PFSK-1 (cell line): ENCODE results near the gene C16orf78.

Experiments
- POLR2AphosphoS5 ChIP-seq: IDR thresholded peaks from 2 replicates; pipeline ENCODE4 v1.6.1; 2012; ENCODE audit warnings: low read depth, mild to moderate bottlenecking, control low read depth, low read length, moderate library complexity
- SIN3A ChIP-seq: IDR thresholded peaks from 2 replicates; pipeline ENCODE4 v1.6.1; 2012; ENCODE audit warnings: mild to moderate bottlenecking, low read length, moderate library complexity, borderline replicate concordance; ENCODE audit not compliant: insufficient read depth
- TAF1 ChIP-seq: IDR thresholded peaks from 2 replicates; pipeline ENCODE4 v1.6.1; 2012; ENCODE audit warnings: low read length, control low read depth, borderline replicate concordance; ENCODE audit not compliant: insufficient read depth
- TF ChIP-seq, protein P1 (sequence below), 2 experiments: IDR thresholded peaks; 2 replicates each; pipeline versions ENCODE4 v1.6.1 to v1.8.0; 2011 to 2012; ENCODE audit warnings: low read depth in 2 of 2, low read length in 2 of 2, control low read depth in 1 of 2, inconsistent platforms in 1 of 2, mild to moderate bottlenecking in 1 of 2, moderate library complexity in 1 of 2; ENCODE audit not compliant: insufficient read depth in 1 of 2

DNA sequence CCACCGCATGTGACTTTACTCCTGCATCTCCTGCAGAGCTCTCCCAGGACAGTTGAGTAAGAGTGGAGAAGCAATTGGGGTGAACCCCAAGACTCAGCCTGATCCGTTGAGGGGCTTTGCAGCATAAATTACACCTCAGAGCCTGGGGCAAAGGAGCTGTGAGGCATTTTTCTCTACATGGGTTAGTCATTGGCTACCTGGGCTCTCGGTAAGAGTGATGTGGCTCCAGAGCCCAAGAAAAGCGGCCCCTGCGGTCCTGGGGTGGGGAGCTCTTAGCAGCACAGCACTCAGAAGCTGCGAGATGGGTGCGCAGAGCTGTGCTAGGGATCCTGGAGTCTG is 40.4 kb upstream of the C16orf78 start:
- TF ChIP-seq TAF1 (no peak), POLR2AphosphoS5 (no peak), SIN3A (no peak)
- TF ChIP-seq, protein P1, sequence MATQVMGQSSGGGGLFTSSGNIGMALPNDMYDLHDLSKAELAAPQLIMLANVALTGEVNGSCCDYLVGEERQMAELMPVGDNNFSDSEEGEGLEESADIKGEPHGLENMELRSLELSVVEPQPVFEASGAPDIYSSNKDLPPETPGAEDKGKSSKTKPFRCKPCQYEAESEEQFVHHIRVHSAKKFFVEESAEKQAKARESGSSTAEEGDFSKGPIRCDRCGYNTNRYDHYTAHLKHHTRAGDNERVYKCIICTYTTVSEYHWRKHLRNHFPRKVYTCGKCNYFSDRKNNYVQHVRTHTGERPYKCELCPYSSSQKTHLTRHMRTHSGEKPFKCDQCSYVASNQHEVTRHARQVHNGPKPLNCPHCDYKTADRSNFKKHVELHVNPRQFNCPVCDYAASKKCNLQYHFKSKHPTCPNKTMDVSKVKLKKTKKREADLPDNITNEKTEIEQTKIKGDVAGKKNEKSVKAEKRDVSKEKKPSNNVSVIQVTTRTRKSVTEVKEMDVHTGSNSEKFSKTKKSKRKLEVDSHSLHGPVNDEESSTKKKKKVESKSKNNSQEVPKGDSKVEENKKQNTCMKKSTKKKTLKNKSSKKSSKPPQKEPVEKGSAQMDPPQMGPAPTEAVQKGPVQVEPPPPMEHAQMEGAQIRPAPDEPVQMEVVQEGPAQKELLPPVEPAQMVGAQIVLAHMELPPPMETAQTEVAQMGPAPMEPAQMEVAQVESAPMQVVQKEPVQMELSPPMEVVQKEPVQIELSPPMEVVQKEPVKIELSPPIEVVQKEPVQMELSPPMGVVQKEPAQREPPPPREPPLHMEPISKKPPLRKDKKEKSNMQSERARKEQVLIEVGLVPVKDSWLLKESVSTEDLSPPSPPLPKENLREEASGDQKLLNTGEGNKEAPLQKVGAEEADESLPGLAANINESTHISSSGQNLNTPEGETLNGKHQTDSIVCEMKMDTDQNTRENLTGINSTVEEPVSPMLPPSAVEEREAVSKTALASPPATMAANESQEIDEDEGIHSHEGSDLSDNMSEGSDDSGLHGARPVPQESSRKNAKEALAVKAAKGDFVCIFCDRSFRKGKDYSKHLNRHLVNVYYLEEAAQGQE (IDR thresholded peaks at IDR 0.05; ENCODE audit: insufficient read depth in 1 of 2, low read depth in 2 of 2, low read length in 2 of 2): no peak
